ENCODE results near the gene CCNC.

CCNC gene

DNA sequence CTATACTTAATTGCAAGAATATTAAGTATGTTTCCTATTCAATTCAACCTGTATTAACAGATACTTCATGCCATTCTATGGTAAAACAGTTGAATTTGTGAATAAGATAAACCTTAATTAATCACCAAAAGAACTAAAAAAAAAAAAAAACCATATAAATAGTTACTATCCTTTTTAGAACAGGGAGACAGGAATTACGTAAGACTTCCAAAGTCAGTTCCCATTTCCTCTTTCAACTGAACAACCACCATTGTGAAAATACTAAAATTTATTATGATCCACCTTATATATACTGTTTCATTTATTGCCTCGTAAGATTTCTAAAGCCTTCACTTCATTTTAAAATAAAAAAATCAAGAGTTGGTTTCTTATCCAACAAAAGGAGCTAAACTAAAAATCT, 9.4 kb downstream of the CCNC start:
- DNase-seq (ENCODE audit: low read depth): no peak
- TF ChIP-seq, protein P1, sequence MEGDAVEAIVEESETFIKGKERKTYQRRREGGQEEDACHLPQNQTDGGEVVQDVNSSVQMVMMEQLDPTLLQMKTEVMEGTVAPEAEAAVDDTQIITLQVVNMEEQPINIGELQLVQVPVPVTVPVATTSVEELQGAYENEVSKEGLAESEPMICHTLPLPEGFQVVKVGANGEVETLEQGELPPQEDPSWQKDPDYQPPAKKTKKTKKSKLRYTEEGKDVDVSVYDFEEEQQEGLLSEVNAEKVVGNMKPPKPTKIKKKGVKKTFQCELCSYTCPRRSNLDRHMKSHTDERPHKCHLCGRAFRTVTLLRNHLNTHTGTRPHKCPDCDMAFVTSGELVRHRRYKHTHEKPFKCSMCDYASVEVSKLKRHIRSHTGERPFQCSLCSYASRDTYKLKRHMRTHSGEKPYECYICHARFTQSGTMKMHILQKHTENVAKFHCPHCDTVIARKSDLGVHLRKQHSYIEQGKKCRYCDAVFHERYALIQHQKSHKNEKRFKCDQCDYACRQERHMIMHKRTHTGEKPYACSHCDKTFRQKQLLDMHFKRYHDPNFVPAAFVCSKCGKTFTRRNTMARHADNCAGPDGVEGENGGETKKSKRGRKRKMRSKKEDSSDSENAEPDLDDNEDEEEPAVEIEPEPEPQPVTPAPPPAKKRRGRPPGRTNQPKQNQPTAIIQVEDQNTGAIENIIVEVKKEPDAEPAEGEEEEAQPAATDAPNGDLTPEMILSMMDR (conservative IDR thresholded peaks at IDR 0.05; ENCODE audit: control insufficient read depth, insufficient read depth, low read depth, low read length): no peak
- H3K4me3 ChIP-seq (ENCODE audit: control insufficient read depth, low read depth, low read length): no peak overlapping the region

GRCh38 chr6:99553888-99554287, 14.6 kb downstream of the CCNC start:
- no peak for DNase-seq (ENCODE audit: low read depth)
- no peak overlapping the region for H3K4me3 ChIP-seq (ENCODE audit: control insufficient read depth, low read depth, low read length)
- TF ChIP-seq, protein P1 (conservative IDR thresholded peaks at IDR 0.05; ENCODE audit: control insufficient read depth, insufficient read depth, low read depth, low read length): no peak

- no peak overlapping the region for H3K4me3 ChIP-seq (ENCODE audit: control insufficient read depth, low read depth, low read length)
- no peak for DNase-seq (ENCODE audit: low read depth)
- TF ChIP-seq, protein P1 (conservative IDR thresholded peaks at IDR 0.05; ENCODE audit: control insufficient read depth, insufficient read depth, low read depth, low read length): no peak
Observed at GRCh38 chr6:99550046-99550748, 18.3 kb downstream of the CCNC start.

GRCh38 chr6:99548706-99549105, 19.8 kb downstream of the CCNC start:
- TF ChIP-seq, protein P1 (conservative IDR thresholded peaks at IDR 0.05; ENCODE audit: control insufficient read depth, insufficient read depth, low read depth, low read length): no peak
- DNase-seq (ENCODE audit: low read depth): no peak
- H3K4me3 ChIP-seq (ENCODE audit: control insufficient read depth, low read depth, low read length): no peak overlapping the region

DNA sequence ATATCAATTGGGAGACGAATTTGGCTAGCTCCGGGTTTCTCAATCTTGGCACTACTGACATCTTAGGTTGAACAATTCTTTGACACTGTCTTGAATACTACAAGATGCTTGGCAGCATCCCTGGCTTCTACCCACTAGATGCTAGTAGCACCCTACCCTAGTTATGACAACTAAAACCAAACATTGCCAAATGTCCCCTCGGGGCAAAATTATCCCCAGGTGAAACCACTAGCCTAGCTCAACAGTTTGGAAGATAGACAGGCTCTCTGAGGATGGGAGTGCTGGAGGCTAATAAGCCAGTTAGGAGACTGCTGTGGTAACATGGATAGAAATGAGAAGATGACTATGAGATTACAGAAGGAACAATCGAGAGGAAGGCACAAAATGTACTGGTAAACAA, 20.9 kb downstream of the CCNC start:
- H3K4me3 ChIP-seq (ENCODE audit: control insufficient read depth, low read depth, low read length): no peak overlapping the region
- DNase-seq (ENCODE audit: low read depth): no peak
- TF ChIP-seq, protein P1 (conservative IDR thresholded peaks at IDR 0.05; ENCODE audit: control insufficient read depth, insufficient read depth, low read depth, low read length): no peak

DNA sequence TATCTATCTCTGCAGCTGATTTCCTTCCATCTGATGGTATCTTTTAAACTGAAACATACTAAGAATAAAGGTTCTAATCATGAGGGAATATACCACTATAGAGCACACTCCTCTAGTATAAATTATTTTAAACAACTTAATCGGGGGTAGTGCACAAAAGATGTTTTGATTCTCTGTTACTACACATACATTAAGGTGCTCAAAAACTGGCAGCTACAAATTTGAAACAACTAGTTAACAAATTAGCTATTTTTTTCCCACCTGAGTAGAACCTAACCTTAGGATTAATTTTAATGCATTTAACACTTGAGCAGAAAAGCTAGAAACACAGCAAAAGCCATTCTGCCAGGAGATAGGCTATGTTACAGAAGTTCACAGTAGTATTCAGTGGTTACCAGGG, 23.0 kb downstream of the CCNC start:
- TF ChIP-seq, protein P1 (conservative IDR thresholded peaks at IDR 0.05; ENCODE audit: control insufficient read depth, insufficient read depth, low read depth, low read length): no peak
- H3K4me3 ChIP-seq (ENCODE audit: control insufficient read depth, low read depth, low read length): no peak overlapping the region
- no peak for DNase-seq (ENCODE audit: low read depth)

DNA sequence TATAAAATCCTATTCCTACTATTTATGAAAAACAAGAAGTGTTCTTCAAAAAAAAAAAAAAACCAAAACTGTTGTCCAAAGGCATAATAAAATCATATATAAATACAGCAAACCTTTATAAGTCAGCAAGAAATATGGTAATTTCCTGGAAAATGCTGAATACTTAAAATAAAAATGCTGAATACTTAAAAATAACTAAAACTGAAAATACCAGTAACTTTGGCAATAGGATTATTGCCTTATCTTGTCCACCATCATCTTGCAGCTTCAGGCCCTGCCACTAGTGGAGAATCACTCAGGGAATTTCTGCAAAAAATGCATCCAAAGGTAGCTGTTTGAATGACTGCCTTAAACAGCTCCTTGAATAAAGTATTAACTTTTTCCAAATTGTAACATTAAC, 24.5 kb downstream of the CCNC start:
- no peak for DNase-seq (ENCODE audit: low read depth)
- TF ChIP-seq, protein P1 (conservative IDR thresholded peaks at IDR 0.05; ENCODE audit: control insufficient read depth, insufficient read depth, low read depth, low read length): no peak
- H3K4me3 ChIP-seq (ENCODE audit: control insufficient read depth, low read depth, low read length): no peak overlapping the region

Data from fibroblast of mammary gland (primary cell).